HG03439 (cell line): ENCODE data around the gene ERN1.
"Not testable (repeated sequence)": the region's sequence is repeated elsewhere in the genome, so short reads cannot be mapped to it uniquely, and the experiment has no call there.

Experiments used
- ATAC-seq: cut with Tn5 transposase; IDR thresholded peaks from one replicate; pipeline ENCODE4 v1.9.1; 2021; ENCODE audit warnings: mild to moderate bottlenecking, moderate library complexity; ENCODE audit not compliant: unreplicated experiment

Gene ERN1

DNA sequence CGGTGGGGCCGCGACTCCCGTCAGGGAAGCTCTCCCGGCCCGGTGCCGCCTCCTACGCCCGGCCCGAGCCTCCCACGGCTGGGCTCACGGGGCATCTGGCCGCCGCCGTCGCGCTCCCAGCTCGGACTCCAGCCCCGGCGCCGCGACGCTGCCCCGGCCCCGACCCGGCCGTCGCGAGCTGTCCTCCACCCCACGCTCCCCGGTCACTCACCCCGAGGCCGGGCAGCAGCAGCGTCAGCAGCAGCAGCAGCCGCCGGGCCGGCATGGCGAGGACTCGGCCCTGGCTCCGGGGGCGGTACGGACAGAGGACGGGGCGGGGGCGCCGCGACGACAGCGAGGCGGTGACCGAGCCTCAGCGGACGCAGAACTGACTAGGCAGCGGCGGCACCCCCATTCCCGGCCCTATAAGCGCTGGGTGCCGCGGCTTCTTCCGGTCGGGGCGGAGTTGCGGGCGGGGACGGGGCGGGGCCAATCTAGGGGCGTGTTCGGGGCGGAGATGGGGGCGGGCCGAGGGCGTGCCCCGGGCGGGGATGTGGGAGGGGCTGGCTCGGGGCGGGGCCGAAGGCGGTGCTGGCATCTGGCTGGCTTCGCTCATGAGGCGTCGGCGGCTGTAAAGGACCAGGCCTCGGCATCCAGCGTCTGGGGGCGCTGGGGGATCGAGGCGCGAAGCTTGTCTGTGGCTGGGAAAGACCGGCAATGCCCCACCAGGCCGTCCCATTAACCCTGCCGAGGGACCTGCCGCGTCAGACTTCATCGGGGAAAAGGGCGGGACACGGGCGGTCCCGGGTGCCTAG is at the start of gene ERN1:
TSS of gene ERN1 (minus strand) at position 380 of the 794 bp plus-strand sequence. CDS start at position 265, 115 bp downstream.
- peak; percentile 60 for ATAC-seq

GRCh38 chr17:64179024-64179423 is 49.1 kb upstream of the ERN1 start:
- ATAC-seq: not testable (repeated sequence)

DNA sequence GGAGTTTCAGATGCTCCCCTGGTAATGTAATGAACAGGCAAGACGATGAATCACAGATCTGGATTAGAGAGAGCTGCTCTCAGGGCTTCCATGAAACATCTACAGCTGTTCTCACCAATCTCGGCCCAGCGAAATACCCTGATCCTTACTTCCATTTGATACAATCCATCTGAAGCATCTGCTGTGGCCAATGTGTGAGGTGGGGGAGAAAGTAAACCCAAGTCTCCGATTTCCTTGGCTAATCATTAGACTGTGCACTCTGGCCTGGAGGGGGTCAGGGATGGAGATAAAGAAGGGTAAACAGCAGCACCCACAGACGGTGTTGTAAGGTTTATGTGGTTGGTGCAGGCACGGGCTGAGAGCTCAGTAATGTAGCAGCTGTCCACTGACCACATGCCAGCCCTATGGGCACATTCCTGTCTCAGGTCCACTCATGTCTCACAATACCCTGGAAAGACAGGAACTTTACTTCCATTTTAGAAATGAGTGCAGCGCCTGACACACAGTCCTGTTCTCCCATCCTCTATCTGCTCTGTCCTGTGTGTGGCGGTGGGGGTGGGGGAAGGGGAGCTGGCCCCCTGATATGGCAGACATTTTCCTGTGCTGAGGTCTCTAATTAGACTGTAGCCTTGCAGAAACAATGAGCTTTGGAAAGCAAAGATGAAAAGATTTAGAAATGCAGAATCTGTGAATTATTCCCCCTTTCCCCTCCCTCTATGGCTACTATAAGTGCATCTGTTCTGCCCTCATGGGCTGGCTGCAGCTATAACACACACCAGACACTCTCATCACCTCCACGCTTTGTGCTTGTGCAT is 48.3 kb upstream of the ERN1 start:
- ATAC-seq: no peak

DNA sequence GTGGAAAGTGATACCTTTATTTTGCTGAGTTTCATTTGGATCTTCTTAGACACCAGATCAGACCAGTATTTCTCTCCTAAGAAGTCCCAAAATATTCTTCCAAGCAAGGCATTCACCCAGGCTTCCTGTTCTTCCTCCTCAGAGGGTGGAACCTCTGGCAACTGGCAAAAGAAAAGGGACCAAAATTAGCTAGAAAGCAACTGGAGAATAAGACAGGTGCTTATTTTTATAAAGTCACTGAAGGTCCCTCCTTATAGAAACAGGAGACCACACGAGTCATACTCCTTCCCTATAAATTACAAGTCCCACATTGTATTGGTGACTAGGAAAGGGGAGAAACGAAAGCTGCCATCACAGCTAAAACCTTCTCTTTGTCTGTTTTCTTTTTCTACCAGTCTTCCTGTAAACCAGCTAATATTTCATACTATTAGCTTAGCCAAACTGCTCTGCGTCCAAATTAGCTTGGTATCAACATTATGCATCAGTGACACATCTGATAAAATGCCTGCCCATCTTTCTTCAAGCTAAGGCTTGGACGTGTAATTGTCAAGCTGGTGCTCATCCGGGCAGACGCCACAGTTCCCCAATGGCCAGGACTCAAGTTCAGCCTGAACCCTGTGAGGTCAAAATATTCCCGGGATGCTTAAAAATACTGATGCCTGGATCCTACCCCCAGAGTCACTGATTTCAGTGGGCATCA is 47.5 kb upstream of the ERN1 start:
- no peak for ATAC-seq

- no peak for ATAC-seq
Observed at GRCh38 chr17:64176556-64176955, 46.6 kb upstream of the ERN1 start.

DNA sequence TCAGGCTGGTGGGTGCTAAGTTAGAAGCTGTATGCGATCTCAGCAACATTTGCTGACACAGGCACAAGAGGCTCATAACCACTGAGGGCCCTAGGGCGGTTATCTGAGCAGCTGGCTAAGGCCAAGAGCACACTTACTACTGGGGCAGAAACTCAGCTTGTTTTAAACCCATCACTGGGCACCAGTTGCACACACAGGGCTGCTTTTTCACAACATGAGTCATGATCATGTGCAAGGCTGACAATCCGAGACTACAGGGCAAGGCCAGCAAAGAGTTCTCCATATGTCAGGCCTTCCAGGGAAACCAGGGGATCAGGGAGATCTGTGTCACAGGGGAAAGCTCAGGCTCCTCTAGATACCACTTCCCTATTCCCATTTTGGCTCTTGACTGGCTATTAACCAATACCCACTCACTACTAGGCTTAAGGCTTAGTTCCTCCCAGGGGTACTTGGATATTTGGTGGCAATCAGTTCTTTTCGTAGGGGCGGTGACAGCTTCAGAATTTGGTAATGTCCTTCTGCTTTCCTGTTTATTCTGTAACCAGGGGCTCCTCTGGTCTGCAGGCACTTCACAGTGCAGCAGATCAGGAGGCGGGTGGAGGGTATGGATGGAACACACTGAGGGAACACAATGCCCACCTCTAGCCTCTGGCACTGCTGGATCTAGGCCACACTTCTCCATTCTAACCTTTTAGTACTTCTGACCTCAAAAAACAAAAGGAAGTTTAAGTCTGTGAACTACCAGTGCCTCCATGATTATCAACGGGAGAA is 44.9 kb upstream of the ERN1 start:
- no peak for ATAC-seq

DNA sequence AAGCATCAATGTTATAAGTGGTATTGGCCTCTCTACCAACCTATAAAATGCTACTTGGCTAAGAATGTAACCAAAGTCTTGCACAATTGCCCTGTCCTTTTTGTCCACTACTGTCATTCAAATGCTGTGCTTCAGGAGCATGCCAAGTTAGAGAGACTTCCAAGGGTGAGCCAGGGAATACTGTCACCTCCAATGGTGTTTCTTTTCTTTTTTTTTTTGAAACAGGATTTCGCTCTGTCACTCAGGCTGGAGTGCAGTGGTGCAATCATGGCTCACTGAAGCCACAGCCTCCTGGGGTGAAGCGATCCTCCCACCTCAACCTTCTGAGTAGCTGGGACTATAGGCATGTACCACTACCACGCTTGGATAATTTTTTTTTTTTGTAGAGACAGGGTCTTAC is 43.7 kb upstream of the ERN1 start:
- ATAC-seq: no peak

GRCh38 chr17:64172510-64172909 is 42.6 kb upstream of the ERN1 start:
- ATAC-seq: no peak

GRCh38 chr17:64171041-64171440 is 41.1 kb upstream of the ERN1 start:
- ATAC-seq: no peak

DNA sequence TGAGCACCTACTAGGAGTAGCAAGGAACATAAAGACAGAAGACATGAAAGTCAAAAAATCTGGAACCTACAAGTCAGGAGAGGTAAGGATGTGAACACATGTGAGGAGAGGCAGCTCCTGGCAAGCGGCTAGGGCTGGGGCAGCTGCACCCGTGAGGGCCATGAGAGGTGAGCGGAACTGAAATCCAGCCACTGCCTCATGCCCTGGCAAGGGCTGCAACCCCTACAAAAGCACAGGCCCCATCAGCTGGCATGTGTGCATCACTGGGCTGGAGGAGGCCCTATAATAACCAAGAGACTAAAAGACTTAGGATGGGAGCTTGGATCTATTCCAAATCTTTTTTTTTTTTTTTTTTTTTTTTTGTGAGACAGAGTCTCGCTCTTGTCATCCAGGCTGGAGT is 40.3 kb upstream of the ERN1 start:
- no peak for ATAC-seq

GRCh38 chr17:64167666-64168065 is 37.7 kb upstream of the ERN1 start:
- ATAC-seq: not testable (repeated sequence)

DNA sequence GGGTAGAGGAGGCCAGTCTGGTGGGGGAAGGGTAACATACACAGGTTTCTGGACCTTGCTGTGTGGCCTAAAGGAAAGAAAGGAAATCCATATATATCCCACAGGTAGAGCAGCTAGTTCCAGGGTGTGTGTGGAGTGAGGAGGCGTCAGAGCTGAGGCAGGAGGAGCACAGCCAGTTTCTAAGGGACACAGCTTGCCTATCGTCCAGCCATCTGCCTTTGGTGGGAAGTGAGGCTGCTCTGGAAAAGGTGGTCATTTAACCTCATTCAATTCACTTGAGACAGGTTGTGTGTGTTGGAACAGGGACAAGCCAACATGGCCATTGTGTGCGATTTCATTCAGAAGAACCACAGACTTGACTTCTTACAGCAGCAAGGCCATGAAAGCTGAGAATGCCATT is 36.9 kb upstream of the ERN1 start:
- no peak for ATAC-seq

DNA sequence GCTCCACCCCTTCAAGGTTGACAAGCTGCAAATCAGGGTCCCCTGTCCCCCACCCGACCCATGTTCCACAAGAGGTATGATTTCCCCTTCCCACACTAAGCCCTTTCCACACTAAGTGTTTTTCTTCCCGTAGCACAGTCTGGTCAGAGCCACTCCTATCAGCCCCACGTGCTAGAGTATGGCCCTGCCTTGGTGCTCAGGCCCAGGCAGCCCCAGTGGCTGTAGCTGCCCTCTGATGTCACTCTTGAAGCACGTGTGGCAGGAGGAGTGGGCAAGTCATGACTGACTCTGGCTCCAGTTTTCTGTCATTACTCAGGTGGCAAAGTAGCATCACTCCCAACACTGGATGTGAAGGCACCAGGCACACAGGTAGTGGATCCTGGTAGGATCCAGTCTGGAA is 35.4 kb upstream of the ERN1 start:
- ATAC-seq: no peak

GRCh38 chr17:64164596-64165285 is 34.8 kb upstream of the ERN1 start:
- no peak for ATAC-seq

- ATAC-seq: no peak
Observed at GRCh38 chr17:64163468-64163867, 33.5 kb upstream of the ERN1 start.

GRCh38 chr17:64162554-64162953 is 32.6 kb upstream of the ERN1 start:
- no peak for ATAC-seq

DNA sequence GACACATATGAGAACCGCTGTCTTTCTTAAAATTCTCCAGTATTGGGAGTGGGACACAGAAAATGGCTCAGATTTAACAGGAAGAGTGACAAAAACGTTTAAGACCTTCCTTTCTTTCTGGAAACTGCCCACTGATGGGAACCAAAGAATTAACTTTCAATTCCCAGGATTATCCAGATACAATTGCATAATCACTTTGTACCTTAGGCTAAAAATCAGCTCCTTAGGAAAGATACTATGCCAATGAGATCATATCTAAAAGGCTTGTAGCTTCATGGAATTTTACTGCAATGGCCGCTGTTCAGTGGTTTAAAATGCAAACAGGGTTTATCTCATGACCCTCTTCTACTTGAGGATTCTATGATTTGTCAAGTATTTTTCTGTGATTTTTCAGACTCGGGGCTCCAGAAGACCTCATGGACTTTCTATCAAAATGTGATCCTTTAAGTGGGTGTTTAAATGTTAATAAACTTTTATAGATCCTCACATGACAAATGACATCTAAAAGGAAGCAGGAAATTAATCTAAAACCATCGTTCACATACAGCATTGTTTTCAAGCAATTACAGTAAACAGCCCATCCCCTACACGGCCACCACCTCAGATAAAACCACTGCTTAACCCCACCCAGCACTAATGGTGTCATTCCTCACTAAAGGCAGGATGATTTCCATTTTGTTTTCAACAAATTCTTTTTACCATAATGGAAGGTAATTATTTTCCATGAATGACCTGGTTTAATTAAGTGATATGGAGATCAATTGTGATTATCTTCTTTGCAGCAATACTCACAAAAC is 31.6 kb upstream of the ERN1 start:
- no peak for ATAC-seq

GRCh38 chr17:64160378-64160777 is 30.4 kb upstream of the ERN1 start:
- no peak for ATAC-seq

- no peak for ATAC-seq
Observed at GRCh38 chr17:64158831-64159590, 29.1 kb upstream of the ERN1 start.
